IPS-NIHi11 (cell line): ENCODE measurements around the gene NDUFAF2.
"Not testable (repeated sequence)": the region's sequence is repeated elsewhere in the genome, so short reads cannot be mapped to it uniquely, and the experiment has no call there.

Experiments
- DNase-seq: peaks from one replicate; pipeline ENCODE4 v3.0.0; 2012; ENCODE audit warnings: mixed read lengths, low spot score

Gene NDUFAF2

DNA sequence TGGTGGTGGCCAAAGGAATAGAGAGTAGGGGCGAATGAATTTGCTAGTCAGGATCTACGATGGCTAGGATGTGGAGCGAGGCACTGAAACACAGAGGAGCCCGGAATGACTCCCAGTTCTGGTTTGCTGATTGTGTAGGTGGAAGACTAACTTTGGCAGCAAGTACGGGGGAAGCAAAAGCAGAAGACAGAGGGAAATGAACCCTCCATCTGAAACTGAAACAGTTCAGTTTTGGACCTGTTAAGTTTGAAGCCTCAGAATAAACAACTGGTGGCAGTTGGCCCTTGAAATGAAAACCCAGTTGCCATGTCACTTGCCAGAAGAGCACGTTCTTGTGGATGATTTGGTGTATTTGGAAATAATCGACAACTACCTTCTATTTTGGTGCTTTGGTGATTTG is 232.7 kb downstream of the NDUFAF2 start:
- DNase-seq = no peak

DNA sequence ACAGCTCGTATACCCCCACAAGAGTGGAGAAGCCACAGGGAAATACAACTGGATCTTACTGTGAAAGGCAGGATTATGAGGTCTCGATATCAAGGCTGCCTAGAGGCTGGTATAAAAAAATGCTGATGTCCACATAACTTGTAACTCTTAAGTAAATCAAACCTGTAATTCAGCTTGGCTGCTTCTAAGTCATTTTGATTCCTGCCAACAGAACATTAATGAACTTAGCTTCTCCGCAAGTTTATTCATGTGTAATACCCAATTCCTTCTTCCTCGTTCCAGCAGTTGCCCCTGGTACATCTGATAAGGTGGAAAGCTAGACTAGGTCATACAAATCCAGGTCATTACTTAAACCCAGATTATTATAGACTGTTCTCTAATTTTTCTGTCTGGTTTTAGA is 233.7 kb downstream of the NDUFAF2 start:
- DNase-seq = no peak

GRCh38 chr5:61180886-61181285 is 235.9 kb downstream of the NDUFAF2 start:
- no peak for DNase-seq

GRCh38 chr5:61182449-61182848 is 237.4 kb downstream of the NDUFAF2 start:
- no peak for DNase-seq

GRCh38 chr5:61183538-61183937 is 238.5 kb downstream of the NDUFAF2 start:
- no peak for DNase-seq

GRCh38 chr5:61184708-61185107 is 239.7 kb downstream of the NDUFAF2 start:
- no peak for DNase-seq

DNA sequence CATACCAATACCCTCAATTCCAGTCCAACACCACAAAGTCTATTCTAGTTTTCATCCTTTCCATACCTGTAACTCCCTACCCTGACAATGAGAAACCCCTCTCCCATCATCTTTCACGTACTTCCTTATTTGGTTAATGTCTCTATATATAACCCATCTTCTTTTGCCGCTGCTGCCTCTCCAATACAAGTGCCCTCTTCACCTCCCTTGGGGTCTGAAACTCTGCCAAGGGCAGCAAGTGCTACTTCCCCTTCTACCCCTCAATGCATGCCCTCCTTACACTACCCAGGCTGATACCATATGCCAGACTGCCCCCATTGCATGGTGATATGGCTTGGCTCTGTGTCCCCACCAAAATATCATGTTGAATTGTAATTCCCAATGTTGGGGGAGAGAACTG is 241.6 kb downstream of the NDUFAF2 start:
- DNase-seq = no peak

DNA sequence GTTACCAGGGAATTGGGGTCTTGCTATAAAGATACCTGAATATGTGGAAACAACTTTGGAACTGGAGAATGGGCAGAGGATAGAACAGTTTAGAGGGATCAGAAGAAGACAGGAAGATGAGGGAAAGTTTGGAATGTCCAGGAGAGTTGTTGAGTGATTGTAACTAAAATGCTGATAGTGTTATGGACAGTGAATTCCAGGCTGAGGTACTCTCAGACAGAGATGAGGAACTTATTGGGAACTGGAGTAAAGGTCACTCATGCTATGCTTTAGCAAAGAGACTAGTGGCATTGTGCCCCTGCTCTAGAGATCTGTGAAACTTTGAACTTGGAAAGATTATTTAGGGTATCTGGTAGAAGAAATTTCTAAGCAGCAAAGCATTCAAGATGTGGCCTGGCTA is 242.3 kb downstream of the NDUFAF2 start:
- DNase-seq = not testable (repeated sequence)

- not testable (repeated sequence) for DNase-seq
Measured at GRCh38 chr5:61187826-61188225, 242.8 kb downstream of the NDUFAF2 start.

DNA sequence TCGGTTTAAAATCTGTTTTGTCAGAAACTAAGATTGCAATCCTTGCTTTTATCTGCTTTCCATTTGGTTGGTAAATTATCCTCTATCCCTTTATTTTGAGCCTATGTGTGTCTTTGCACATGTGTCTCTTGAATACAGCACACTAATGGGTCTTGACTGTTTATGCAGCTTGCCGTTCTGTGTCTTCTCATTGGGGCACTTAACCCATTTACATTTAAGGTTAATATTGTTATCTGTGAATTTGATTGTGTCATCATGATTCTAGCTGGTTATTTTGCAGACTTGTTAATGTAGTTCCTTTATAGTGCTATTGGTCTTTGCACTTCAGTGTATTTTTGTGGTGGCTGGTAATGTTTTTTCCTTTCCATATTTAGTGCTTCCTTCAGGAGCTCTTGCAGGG is 253.6 kb downstream of the NDUFAF2 start:
- DNase-seq = no peak

GRCh38 chr5:61200582-61201155 is 255.7 kb downstream of the NDUFAF2 start:
- no peak for DNase-seq

DNA sequence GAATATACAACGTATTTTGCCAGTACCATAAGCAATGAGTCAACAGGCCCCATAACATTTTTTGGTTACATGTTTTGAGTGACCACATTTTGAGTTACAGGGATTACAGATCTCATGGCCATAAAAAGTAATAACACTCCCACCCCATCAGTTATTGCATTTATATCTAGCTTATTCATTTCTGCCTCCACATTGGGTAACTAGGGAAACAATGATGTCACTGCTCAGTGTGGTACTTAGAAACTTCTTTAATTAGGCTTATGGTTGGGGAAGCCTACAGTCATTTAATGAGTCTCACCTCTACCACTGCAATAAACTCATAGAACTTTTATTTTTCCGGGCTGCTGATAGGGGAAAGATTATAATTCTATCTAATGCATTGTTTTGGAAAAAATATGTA is 257.2 kb downstream of the NDUFAF2 start:
- no peak for DNase-seq
